RWPE2 (cell line): ENCODE data around the gene TECPR1.

Experiments
- ATAC-seq: fragments of 200-7000 bp; cut with Tn5 transposase; 3 replicates; pipeline ENCODE4 v1.9.1; 2021; ENCODE audit warnings: low read depth
- DNase-seq: peaks from one replicate; pipeline ENCODE4 v3.0.0-alpha.2; 2020; ENCODE audit warnings: low spot score
- H3K27ac ChIP-seq: fragments of 450-650 bp; 2 replicates; pipeline ENCODE4 v1.5.1; 2017; ENCODE audit warnings: mild to moderate bottlenecking; ENCODE audit not compliant: poor library complexity, severe bottlenecking
- H3K27me3 ChIP-seq: fragments of 250-450 bp; sonication (Bioruptor Pico); 2 replicates; pipeline ENCODE4 v1.5.1; 2021; ENCODE audit warnings: mild to moderate bottlenecking, moderate library complexity; ENCODE audit not compliant: insufficient read depth, poor library complexity, severe bottlenecking
- H3K36me3 ChIP-seq: fragments of 250-450 bp; sonication (Bioruptor Pico); 2 replicates; pipeline ENCODE4 v1.5.1; 2020; ENCODE audit warnings: low read depth, mild to moderate bottlenecking, moderate library complexity
- H3K4me1 ChIP-seq: fragments of 250-450 bp; sonication (Bioruptor Pico); 2 replicates; pipeline ENCODE4 v1.5.1; 2021; ENCODE audit warnings: mild to moderate bottlenecking, moderate library complexity; ENCODE audit not compliant: insufficient read depth, poor library complexity, severe bottlenecking
- H3K4me3 ChIP-seq: fragments of 250-450 bp; sonication (Bioruptor Pico); 2 replicates; pipeline ENCODE4 v1.5.1; 2021; ENCODE audit warnings: mild to moderate bottlenecking, moderate library complexity; ENCODE audit not compliant: severe bottlenecking
- H3K9me3 ChIP-seq: fragments of 250-450 bp; sonication (Bioruptor Pico); 2 replicates; pipeline ENCODE4 v1.5.1; 2021; ENCODE audit warnings: mild to moderate bottlenecking, moderate library complexity; ENCODE audit not compliant: severe bottlenecking
- CTCF ChIP-seq: fragments of 450-650 bp; IDR thresholded peaks from one replicate; pipeline ENCODE4 v1.5.1; 2017; ENCODE audit warnings: mild to moderate bottlenecking, moderate library complexity; ENCODE audit not compliant: poor library complexity, severe bottlenecking

Gene TECPR1

DNA sequence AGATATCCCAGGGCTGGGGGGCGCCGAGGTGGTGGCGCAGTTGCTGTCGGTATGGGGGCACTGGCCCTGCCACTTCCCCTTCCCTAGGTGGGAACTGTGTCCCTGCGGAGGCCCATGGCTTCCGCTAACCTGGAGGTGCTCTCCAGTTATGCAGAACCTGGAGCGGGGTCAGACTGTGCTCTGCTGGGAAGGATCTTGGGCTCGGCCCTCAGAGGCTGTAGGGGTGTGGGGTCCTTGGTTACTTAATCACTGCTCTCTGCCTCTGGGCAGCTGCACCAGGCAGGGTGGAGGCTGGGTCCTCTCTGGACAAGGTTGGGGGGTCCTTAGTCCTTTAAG lies 31.8 kb upstream of the TECPR1 start:
- Histone ChIP-seq H3K27ac (peak overlapping the region; percentile 91), H3K36me3 (peaks cover 23% of the 10 kb centered on the region; the same call in 1 of the 2 replicates), H3K27me3 (no peaks in the 10 kb centered on the region), H3K4me1 (peaks cover 41% of the 10 kb centered on the region), H3K4me3 (peak overlapping the region; percentile 87), H3K9me3 (no peaks in the 10 kb centered on the region)
- no peak for TF ChIP-seq CTCF
- ATAC-seq (0 out of 3 replicates have a peak, but pooled peaks have one; percentile 2), DNase-seq (no peak)

DNA sequence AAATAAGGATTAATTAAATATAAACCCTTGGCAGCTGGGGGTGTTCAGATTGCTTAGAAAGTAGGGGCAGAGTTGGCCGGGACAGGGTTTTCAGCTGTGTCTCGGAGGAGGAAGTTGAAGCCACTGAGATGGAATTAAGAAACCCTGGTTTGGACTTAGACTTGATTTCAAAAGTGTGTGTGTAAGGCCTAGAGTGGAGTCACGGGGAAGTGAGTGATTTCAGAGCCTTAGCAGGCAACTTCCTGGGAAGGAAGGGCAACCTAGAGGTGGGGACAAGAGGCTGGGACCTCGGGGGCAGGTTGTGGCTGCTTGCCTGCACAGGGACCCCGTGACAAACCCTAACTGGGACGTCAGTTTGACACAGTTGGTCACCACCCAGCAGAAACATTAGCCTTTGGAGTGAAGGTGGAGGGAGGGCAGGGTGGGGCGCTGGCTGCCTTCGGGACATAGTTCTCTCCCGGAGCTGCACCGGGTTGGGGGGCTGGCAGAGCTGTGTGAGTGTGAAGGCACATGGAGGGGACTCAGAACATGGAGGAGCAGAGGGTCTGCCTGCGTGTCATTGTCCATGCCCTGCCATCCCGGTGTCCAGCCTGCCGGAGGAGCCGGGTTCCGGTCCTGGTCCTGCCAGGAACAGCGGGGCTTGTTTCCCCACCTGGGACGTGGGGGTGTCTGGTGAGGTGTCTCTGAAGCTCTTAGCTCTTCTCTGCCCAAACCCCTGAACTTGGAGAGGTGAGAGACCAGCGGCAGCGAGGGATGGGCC lies 31.3 kb upstream of the TECPR1 start:
- DNase-seq (no peak), ATAC-seq (no peak)
- Histone ChIP-seq H3K36me3 (peaks cover 18% of the 10 kb centered on the region; the same call in 1 of the 2 replicates), H3K27ac (peak overlapping the region; percentile 91), H3K4me1 (peaks cover 41% of the 10 kb centered on the region), H3K9me3 (no peaks in the 10 kb centered on the region), H3K27me3 (no peaks in the 10 kb centered on the region), H3K4me3 (peak overlapping the region; percentile 87)
- no peak for TF ChIP-seq CTCF

DNA sequence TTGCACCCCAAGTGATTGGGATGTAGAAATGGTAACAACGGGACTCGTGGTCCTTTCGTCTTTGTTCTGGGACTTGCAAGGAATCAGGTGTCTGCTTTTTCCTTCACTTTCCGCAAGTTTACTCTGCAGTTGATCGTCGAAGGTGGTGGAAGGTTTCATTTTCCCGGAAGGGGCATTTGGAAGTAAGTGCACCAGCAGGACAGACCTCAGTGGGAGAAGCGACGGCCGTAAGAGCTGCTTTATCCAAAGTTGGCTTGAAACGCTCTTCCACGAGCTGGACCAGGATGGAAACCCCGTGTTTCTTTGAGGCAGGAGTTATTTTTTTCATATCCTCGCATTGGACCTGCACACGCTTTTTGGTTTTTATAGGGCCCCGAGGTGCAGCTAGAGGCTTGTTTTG lies 30.7 kb upstream of the TECPR1 start:
- H3K4me3 ChIP-seq, result peak overlapping the region; percentile 87
- no peaks in the 10 kb centered on the region for H3K9me3 ChIP-seq
- H3K27me3 ChIP-seq, result no peaks in the 10 kb centered on the region
- DNase-seq (no peak), ATAC-seq (no peak)
- peaks cover 35% of the 10 kb centered on the region for H3K4me1 ChIP-seq
- H3K27ac ChIP-seq, result peak overlapping the region; percentile 91
- TF ChIP-seq CTCF, result no peak
- H3K36me3 ChIP-seq, result peaks cover 16% of the 10 kb centered on the region; the same call in 1 of the 2 replicates

DNA sequence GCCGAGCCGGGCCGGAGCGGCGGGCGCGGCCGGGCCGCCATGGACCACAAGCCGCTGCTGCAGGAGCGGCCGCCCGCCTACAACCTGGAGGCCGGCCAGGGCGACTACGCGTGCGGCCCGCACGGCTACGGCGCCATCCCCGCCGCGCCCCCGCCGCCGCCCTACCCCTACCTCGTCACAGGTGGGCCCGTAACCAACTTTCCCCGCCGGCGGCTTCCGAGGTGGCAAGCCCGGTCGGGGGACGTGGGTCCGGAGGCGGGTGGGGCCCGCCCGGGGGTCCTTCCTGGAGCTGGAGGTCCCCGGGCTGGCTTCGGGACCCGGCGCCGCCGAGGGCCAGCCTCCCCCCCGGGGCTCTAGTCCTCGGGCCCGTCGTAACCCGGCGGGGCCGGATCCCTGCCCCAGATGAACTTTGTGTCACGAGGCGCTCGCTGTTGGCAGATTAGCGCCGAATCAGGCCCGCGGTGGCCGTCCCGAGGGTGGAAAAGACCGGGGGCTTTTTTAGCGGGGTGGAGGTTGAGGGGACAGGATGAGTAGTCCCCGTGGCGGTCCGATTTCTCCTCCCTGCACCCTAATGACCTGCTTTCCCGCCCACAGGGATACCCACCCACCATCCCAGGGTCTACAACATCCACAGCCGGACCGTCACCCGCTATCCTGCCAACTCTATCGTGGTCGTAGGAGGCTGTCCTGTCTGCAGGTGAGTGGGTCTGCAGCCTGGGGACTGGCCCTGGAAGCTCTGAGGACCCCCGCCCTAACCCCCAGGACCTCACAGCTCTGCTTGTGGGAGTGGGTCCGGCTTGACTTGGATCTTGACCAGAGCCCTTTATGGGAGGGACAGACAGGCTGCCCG lies 29.9 kb upstream of the TECPR1 start:
- Histone ChIP-seq H3K36me3 (peaks cover 14% of the 10 kb centered on the region; the same call in 1 of the 2 replicates), H3K9me3 (no peaks in the 10 kb centered on the region), H3K4me3 (peak overlapping the region; percentile 87), H3K27ac (peak overlapping the region; percentile 91), H3K4me1 (peaks cover 28% of the 10 kb centered on the region), H3K27me3 (no peaks in the 10 kb centered on the region)
- ATAC-seq (no peak), DNase-seq (no peak)
- no peak for TF ChIP-seq CTCF
